ENCODE measurements around the gene NRXN2.
"Not testable (repeated sequence)": the region's sequence is repeated elsewhere in the genome, so short reads cannot be mapped to it uniquely, and the experiment has no call there.

The NRXN2 gene

DNA sequence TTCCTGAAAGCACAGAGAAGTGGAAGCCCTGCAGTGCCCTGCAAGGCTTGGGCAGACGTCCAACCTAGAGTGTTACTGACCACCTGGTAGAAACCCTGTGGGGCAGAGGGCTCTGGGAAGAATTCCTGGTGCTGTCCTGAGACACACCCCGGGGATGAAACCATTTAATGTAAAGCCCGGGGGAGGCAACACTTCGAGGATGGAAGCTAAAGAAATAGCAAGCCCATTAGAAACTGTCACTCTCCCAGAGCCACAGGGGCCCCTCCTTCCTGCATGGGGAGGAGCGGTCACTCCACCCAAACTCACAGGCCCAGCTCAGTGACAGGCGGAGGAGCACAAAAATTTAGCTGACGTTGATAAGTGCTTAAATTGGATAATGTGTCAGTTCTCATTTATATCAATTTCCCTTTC is 57.6 kb downstream of the NRXN2 start:
- peak; percentile 29 for DNase-seq

DNA sequence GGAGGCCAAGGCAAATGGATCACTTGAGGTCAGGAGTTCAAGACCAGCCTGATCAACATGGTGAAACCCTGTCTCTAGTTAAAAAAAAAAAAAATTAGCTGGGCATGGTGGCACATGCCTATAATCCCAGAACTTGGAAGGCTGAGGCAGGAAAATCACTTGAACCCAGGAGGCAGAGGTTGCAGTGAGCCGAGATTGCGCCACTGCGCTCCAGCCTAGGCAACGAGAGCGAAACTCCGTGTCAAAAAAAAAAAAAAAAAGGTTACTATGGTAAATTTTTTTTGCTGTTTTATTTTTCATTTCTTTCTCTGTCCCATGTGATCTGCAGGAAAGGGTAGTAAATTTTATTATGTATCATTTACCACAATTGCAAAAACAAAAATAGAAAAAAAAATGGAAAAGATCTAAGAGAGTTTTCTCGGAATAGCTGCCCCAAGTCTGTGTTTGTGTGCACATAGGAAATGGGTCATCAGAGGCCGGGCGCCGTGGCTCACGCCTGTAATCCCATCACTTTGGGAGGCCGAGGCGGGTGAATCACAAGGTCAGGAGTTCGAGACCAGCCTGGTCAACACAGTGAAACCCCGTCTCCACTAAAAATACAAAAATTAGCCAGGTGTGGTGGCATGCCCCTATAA is 58.6 kb downstream of the NRXN2 start:
- not testable (repeated sequence) for DNase-seq

DNA sequence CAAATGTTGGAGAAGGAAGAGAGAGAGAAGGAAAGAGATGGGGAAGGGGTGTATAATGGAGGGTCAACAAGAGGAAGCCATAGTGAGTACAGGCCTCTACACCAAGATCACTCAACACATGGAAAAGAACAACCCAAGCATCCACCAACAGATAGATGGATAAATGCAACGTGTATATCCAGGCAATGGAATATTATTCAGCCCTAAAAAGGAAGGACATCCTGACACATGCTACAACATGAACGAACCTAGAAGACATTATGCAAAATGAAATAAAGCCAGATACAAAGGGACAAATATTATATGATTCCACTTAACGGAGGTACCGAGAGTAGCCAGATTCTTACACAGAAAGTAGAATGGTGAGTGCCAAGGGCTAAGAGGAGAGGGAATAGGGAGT is 59.3 kb downstream of the NRXN2 start:
- no peak for DNase-seq

DNA sequence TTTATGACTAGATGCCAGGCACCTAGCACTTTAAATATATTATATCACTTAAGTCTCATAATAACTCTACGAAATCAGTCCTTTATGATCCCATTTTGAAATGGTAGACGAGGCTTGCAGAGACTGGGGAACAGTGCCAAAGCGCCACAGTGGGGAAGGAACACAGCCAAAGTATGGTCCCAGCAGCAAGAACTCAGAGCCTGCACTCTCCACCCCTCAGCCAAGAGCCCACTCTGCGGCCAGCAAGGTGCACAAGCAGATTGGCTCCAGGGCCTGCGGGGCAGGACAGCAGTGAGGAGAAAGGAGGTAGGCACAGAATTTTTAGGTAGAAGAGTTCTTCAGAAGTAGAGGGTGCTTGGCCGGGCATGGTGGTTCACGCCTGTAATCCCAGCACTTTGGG is 61.4 kb downstream of the NRXN2 start:
- no peak for DNase-seq

DNA sequence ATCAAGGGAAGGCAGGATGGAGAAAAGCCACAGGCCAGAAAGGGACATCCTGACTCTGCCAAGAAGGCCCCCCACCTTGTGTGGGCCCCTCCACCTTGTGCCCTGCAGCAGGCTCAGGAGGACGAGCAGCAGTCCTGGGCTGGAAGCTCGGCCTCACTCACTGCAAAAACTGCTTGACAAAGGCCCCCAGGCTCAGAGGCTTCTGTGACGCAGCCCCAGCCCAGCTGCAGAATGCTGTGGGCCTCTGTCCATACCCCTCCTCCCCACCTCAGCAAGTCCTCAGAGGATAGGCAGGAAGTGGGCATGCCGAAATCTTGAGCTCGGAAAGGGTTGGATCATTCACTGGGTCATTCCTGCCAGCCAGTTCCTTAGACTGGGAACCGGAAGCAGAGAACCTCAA is 61.9 kb downstream of the NRXN2 start:
- no peak for DNase-seq

DNA sequence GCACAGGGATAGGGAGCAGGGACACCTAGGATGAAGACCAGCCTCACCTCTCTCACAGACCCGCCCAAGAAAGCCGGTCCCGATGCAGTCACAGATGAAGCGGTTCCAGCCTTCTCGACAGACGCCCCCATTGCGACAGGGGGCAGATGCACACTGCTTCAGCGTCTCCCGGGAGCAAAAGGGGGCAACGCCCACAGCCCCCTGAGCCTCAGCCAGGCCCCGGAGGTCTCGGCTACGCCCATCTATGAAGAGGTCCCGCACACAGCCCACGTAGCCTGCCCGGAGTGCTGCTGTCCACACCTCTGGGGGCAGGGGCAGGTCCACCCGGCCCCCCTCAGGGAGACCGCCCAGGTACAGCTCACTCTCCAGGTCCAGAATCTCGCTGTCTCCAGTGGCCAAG is 62.3 kb downstream of the NRXN2 start:
- DNase-seq: no peak

DNA sequence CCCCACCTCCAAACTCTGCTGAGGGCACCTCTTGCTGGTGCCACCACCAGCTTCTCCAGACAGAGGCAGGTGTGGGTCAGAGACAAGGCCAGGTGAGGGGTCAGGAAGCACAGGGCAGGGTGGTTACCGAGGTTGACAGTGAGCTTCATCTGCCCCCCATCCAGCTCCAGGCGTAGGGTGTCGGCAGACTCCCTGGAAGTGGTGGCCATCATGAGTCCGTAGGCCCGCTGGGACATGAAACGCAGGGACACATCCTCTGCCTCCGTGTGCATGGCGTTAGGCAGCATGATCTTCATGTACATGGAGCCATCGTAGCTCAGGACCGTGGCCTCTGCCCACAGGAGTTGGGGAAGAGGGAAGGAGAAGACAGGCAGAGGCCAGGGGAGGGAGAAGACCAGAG is 62.8 kb downstream of the NRXN2 start:
- no peak for DNase-seq

DNA sequence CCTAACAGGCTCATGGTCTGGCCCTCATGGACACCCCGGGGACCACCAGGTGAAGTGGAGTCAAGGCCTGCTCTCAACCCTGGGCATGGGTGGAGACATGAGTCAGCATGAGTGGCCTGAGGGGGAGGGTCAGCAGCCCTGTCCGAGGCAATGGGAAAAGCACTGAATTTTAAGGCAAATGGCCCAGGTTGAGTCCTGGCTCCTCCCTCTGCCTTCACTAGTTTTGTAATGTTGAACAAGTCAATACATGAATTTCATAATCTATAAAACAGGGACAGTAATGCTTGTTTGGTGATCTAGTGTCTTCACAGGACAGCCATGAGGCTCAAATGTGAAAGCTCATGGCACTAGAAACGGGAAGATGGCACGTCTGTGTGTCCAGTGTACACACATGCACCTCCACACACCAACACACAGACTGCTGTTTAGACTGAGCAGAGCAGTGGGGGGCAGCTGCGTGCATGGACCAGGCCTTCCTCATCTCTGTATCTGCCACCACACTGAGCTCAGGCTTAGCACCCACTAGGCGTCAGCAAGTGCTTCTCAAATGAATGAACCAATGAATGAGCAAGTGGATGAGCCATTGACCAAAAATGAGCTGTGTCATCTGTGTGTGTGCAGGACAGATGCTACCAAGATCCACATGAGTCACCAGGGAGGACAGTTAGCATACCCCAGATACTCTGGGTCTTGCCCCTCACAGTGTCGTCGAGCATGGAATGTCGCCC is 63.4 kb downstream of the NRXN2 start:
- no peak for DNase-seq

DNA sequence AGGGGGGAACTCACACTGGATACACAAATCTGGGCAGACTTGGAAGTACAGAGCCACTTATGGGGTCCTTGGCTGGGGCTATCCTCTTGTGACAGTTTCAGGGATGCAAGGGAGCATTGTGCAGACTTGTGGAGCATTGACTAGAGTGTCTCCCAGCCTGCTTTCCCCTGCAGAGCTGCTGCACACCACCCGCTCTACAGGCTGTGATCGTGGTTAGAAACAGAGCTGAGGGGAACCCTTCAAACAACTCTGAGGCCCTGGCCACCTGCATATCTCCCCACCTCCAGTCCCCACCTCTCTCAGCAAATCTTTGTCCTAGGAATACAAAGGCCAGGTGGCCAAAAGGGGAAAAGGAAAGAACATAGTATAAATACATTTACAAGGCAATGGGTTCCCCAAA is 64.7 kb downstream of the NRXN2 start:
- DNase-seq: no peak

DNA sequence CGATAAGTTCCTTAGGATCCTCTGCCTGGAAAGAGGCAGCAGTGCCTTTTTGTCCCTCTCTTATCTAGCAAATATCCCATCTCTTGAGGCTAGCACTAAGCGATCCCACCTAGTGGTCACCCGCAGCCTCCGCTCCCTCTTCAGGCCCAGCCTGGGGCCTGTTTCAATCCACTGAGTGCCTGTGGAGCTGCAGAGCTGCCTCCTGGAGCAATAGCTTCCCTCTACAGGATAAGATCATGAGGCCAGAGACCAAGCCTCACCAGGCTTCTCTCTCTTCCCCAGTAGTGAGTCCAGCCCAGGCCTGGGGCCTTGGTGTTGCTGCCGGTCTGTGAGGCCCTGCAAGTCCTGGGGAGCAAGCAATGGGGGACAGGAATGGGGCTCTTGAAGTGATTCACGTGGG is 66.1 kb downstream of the NRXN2 start:
- DNase-seq: peak; percentile 36

DNA sequence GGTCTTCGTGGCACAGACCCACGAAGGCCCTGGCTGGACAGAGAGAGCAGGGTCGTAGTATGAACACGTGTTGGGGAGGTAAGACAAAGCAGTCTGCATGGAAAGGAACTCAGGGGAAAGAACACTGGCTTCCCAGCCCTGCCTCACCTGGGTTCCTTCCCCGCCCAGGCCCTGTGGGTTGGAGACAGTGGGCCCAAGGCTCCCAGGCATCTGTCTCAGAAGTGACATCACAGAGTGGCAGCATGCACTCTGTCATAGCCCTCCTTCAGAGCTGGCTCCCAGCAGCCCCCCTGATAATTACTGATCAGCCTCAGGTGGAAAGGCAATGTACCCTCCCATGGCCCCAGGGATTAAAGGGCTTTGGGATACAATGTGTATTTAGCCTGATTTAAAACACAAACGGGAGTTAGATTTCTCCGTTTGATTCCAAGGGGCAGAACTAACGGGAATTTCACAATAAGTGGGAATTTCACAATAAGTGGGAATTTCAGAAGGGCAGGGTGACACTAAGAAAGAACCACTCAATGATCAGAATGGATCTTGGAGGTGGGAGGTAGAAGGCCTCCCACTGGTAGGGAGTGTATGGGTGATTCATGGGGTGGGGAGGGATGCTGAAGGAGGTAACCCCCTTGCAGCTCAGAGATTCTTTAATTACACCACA is 66.9 kb downstream of the NRXN2 start:
- peak; percentile 39 for DNase-seq

DNA sequence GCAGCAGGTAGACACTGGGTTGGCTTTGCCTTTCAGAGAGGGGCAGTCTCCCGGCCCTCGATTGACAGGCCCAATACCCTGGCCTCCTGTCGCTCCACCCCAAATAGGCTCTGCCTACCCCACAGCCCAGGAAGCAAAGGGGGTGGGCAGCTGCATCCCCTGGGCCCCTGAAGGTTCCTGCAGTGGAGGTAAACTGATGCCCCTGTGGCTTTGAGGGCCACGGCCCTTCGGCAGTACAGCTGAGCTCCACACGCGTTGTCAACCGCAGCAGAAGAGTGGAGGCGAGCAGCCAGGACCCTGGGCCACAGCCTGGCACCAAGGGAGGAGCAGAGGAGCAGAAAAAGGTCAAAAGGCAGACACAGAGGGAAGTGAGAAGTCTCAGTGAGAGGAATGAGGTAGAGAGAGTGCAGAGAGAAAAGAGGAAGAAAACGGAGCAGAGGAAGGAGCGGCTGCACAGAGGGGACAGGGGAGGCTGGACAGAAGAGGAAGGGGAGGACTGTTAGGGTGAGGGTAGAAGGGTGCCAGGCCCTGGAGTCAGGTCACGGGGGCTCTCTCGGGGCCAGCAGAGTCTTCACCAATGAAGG is 67.9 kb downstream of the NRXN2 start:
- DNase-seq: no peak

DNA sequence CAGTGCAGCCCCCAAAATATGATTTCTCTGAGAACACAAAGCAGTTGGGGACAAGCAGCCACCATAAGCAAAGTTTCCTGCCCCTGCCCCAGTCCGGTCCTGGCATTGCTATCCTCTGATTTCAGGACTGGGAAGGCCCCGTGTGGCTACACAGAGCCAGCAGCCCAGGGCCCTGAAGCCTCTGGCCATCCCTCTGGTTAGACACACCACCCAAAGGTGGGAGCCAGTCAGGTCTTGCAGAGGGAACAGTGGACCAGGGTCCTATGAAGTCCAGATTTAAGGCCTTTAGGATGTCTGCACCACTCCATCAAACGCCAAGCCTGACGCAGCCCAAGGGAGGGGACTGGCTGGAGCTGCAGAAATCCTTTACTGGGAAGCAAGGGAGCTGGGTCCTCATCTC is 68.6 kb downstream of the NRXN2 start:
- no peak for DNase-seq

DNA sequence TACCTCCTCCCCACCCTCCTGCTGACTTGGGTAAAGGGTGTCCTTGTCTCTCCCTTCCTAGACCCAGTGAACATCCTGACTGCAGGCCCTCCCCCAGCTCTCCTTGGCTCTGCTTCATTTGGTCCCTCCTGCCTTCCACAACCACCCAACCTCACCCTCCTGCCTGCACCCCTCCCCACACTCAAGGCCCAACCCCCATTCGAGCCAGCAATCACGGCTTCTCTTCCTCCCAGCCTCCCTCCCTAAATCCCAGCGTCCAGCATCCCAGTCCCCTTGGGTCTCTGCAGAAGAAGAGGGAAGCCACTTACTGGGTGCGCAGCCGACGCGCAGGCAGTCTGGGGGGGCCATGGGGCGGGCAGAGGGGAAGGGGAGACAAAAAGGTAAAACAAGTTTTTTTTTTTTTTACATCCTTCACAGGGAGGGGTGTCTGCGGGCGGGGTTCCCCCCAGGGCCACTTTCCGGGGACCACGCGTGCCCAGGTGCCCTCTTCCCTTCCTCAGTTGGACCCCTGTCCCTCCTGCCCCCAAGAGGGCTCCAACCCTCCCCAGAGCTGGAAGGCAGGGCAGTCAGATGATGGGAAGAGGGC is 69.5 kb downstream of the NRXN2 start:
- DNase-seq: no peak

DNA sequence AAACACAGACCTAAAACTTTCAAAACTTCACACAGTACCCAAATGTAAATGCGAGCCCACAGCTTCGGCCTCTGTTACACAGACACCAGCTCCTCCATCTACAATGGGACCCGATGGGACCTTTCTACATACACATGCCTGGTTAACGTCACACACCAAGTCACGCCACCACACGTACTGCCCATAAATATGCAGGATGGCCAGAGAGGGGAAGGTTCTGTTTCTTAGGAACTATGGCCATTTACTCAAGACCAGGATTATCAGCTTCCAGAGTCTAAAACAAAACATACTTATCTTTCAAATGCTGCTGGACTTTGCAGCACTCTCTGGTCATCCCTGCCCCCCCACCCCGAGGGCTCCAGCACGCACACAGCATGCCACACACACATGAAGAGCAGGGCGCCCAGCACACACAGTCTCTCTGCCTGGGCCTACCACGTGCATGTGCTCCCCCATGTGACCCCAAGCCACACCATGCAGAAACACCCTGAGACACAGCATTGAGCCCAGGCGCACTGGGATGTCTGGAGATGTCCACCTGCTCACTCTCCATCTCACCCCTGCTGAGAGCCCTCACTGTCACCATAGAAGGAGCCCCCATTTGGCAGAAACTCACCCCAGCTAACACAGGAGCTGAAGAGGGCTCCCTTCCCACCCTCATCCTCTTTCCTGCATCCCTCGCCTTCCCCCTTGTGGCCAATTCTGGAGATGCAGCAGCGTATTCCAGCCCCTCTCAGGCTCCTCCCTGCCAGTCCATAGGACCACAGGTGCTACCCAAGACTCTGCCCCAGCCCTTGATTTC is 70.2 kb downstream of the NRXN2 start:
- peak; percentile 86 for DNase-seq

DNA sequence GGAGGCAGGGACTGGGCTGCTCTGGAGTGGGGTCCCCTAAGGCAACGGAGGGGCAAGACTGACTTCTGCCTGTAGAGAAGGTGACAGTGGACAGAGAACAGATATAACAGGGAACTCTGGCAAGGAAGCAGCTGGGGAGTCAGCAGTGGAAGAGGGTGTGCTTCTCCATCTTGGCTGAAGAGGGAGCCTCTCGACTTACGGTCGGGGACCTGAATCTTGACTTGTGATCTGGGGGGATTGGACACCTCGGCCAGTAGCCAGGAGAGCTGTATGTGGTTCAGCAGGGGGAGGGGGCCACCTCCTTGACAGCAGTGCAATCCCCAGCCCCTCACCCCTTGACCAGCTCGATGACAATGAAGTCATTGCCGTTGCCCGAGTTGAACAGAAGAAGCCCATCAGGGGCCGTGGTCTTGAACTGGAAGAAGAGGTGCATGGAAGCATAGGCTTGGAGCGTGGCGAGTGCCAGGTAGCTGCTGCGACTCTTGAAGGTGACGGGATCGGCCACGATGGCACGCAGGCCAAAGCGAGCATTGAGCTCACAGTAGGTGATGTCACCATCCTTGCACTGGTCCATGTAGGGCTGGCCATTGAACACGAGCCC is 72.0 kb downstream of the NRXN2 start:
- peak; percentile 60 for DNase-seq

DNA sequence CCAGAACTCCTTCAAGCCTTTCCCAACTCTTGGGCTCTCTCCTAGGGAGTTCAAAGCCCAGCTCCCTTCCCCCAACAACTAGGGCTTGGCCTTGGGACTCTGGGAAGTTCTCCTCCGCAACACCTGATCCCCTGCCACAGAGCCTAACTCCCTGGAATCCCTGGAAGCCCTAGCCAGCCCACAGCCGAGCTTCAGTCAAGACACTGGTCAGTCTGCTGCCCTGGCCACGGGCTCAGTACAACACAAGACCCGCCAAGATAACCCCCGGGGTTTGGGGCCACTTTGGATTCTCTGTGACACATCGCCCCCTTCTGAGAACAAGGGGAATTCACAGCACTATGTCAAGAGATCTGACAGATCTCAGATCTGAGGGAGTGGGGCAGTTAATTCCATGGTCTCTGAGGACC is 73.7 kb downstream of the NRXN2 start:
- peak; percentile 55 for DNase-seq

DNA sequence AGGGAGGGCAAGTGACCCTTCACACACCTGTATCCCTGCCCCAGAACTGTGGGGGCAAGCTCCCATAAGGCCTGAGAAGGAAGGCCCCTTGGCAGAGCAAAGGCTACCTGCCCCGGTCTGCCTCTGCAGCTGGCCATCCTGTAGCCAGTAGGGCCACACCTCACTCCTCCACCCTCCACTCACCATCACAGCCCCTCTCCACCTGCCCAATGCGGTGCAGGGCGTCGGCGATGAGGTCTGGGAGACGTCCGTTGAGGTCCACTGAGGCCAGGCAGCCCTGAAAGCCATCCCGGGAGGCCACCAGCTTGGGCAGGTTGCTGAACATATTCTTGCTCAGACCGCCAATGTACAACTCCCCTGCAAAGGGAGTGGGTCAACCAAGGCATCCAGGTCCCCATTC is 74.4 kb downstream of the NRXN2 start:
- no peak for DNase-seq

DNA sequence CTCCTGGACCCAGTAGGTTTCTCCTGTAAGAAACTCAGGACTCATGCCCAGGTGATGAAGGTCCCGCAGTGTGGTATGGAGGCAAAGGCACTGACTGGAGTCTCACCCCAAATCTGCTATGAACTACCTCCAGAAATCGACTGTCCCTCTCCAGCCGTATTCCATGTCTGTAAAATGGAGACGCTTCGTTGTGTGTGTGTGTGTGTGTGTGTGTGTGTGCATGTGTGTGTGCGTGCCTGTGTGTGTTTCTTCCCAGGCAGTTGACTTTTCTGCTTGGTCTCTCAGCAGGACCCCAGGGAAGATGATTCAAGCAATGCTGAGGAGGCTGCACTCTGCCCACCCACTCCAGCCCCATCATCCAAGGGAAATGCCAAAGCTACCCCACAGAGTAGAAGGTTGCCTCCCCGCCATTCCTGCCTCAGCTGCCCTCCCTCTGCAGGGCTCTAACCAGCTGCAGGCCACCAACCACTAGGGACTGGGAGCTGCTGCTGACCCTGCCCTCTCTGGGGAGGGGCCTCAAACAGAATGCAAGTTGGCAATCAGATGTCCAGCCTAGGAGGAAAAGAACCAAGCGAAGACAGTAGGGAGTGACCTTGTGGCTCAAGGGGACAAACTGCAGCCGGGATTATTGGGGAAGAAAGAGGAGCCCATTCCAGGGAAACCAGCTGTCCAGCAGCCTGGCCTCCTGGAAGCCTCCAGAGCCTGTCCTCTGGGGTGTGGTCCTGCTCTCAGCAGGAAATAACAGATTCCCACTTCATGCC is 75.8 kb downstream of the NRXN2 start:
- no peak for DNase-seq

DNA sequence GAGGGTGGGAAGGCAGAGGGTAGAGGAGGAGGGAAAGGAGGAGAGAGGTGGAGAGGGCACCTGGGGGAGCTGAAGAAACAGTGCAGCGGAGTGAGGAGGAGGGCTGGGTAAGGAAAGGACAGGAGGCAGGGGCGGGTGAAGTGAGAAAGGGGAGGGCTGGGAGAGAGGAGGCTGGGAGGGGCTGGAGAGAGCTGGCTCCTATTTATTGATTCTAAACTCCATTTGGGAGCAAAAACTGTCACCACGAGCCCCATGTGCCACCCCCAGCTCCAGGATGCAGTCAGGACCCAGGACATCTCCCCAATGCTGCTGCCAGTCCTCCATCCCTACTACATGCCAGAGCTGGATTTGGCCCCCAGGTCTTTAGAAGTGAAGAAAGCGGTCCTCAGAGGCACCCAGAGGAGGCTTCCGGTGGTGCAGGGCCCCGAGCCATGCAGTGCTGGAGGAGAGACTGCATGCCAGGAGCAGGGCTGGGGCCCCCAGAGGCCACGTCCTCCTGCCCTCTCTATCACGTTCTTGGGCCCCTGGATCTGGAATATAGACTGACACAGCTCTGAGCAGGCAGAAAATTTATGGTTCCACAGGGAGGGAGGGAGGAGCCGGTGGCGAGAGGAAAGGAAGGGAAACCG is 78.2 kb downstream of the NRXN2 start:
- peak; percentile 55 for DNase-seq
